Renal cortex interstitium (tissue), 11 donors: ENCODE measurements around the gene POMT1. TPM values are rescaled to one million over a fixed set of nuclear protein-coding genes. Genes with fewer than 3 reads are reported as not detected.

Source experiments
- DNase-seq, 11 donors: peaks; one replicate each; pipeline ENCODE4 v3.0.0-alpha.2; 2013; ENCODE audit warnings: low read depth in 9 of 11, low spot score in 4 of 11; ENCODE audit errors: extremely low read depth in 1 of 11
- polyA plus RNA-seq, 3 donors: library from polyadenylated mRNA; unstranded; fragments of 120-200 nt; gene quantifications; one replicate each; pipeline ENCODE4 v1.2.1, GENCODE V29; 2013; ENCODE audit not compliant: insufficient read length in 3 of 3

The POMT1 gene
- polyA plus RNA-seq, 3 donors, result 34.0 to 52.1 (median 34.5) TPM

DNA sequence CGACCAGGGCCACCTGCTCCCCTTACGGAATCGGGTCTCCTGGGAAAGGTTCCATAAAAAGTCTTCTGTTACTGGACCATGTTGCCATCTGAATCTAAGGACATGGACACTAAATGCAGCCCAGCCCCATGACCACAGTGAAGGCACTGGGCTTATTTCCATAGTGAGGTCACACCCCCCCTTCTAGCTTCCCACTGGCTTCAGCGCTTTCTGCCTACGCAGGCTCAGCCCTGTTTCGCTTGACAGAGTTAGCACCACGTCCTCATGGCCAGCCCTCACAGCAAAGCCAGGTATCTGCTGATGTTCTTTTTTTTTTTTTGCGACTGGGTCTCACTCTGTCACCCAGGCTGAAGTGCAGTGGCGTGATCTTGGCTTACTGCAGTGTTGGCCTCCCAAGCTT lies 14.2 kb downstream of the POMT1 start:
- DNase-seq, result no peak

DNA sequence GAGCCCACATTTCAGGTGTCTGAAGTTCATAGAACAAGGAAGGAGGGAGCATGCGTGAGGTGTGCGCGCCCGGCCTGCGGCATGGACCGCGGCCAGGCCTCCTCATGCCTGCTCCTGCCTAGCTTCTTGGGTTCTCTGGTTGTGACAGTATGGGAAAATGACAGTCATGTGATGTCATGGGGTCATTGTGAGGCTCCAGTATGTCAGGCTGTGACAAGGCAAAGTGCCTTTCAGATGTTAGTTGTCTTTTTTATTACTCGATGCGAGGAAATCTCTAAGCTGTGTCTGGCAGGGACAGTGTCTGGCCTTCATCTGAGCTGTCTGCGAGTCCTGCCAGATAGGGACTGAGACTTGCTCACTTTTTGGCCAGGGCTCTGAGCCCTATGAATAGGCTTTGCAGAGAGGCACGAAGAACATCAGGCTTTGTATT lies 15.1 kb downstream of the POMT1 start:
- DNase-seq, result no peak

DNA sequence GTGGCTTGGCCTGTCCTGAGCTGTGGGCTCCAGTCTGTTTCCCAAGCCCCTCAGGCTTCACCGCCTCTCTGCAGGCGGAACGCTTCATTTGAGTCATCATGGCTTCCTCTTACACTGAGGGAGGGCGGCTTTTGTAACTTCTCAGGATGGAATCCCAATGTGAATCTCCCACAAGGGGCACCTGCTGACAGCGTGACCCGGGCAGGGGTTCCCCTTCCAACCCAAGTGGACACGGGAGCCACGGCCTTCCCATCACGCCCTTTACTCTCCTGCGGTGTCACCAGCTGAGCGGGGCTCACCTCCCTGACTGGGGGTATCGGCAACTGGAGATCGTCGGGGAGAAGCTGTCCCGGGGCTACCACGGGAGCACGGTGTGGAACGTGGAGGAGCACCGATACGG lies 15.8 kb downstream of the POMT1 start:
- DNase-seq, result no peak

DNA sequence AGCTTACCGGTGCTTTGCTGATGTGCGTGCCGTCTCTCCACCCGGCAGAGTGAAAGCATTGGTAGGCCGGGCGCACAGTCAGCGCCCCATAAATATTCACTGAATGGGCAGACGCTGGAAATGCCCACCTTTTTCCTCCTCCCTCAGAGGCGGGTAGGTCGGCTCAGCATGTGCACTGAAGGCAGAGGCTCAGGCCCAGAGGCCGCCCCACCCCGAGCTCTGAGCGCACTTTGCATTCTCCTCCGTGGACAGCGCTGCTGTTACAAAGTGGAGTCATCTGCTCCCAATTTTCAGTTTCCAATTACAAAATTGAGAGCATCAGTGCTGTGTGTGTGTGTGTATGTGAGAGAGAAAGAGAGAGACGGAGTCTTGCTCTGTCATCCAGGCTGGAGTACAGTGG lies 17.8 kb downstream of the POMT1 start:
- no peak for DNase-seq

DNA sequence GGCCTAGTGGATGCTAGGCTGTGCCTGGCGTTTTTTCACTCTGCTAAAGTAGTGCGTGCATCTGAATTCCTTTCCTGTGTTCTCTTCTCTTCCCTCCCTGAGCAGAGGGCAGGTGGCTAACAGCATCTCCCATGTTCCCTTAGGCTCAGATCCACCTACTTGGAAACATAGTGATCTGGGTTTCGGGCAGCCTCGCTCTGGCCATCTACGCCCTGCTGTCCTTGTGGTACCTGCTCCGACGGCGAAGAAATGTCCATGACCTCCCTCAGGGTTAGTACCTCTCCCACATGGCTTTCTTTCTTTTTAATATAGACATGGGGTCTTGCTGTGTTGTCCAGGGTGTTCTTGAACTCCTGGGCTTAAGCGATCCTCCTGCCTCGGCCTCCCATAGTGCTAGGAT lies 18.5 kb downstream of the POMT1 start:
- no peak for DNase-seq

DNA sequence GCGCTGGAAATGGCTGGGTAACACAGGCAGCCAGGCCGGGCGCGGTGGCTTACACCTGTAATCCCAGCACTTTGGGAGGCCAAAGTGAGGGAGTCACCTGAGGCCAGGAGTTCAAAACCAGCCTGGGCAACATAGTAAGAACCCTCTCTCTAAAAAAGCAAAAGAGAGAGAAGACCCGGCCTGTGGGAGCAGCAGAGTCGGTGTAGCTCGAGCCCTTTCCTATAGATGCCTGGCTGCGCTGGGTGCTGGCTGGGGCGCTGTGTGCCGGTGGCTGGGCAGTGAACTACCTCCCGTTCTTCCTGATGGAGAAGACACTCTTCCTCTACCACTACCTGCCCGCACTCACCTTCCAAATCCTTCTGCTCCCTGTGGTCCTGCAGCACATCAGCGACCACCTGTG lies 19.1 kb downstream of the POMT1 start:
- DNase-seq, result no peak

DNA sequence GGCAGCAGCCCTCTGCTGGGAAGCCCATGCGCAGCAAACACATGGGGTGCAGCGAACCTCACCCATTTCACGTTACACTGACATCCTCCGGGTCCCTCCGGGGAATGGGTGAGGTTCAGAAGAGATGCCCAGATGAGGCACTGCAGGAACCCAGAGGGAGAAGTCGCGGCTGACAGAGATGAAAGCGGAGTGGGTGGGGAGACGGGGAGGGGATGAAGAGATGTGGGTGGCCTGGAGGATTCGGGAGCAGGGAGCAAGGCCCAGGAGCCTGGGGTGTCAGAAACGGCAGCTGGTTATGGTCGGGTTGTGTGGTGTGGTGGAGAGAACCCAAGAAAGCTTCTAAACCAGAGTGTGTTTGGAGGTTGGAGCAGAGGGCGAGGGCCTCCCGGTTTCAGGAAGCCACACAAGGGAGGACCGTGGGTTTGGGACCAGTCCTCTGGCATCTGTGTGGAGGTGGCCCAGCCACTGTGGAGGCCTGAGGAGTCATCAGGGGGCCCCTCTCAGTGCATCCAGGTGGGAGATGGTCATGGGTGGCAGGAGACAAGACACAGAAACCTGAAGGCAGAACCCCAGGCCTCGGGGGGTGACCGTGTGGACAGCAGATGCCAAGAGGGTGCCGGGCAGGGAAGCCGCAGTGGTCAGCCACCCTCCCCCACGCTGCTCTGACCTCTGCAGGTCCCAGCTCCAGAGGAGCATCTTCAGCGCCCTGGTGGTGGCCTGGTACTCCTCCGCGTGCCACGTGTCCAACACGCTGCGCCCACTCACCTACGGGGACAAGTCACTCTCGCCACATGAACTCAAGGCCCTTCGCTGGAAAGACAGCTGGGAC lies 19.8 kb downstream of the POMT1 start:
- no peak for DNase-seq

DNA sequence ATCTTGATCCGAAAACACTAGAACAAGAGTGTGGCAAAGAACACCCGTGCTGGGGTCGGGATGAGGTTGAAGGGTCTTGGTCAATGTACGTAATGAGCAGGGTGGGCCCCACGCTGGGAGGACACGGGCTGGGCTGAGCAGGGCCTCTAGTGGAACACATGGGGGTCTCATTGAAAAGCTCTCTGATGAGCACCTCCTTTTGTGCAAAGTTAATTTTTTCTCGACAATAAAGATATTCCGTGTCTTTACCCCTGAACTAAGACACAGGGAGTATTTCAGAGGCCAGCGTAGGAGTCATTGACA lies 20.3 kb downstream of the POMT1 start:
- DNase-seq, result no peak

DNA sequence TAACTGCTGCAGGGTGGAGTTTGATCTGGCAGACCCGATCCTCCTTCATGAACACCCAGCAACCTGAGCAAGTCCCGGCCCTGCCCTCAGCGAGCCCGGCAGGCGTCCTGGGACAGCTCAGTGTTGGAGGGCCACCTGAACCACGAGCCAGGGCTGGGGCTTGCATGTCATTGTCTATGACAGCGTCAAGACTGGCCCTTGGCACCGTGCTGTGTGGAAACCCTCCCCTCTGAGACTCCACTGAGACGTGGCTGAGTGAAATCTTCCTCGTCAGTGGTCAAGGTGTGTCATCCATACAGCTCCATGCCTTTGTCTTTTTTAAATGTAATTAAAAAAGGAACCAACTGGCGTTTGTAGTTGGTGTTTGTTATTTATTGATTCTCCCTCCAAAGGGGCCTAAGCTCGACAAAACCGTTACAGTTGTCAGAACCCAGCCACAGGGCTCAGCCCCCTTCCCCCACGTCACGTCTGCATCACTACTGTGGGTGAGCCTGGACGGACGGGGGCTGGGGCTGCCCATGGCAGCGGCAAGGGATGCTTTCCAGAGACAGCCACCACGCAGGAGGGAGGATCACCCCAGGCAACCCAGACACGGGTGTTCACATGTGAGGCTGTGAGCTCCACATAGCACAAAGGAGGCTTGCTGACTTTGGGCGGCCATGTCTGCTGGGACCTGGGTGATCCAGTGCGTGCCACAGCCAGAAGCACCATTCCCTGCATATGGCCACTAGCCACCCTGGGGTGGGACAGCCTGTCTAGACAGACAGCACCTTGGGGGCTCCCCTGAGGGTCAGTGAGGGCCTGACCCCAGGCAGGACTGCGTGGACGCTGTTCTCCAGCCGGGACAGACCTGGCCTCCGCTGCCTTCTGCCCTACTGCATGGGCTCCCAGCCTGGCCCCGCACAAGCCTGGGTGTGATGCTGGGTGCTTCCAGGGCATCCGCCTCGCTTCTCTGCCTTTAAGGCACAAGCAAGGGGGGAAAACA lies 21.0 kb downstream of the POMT1 start:
- no peak for DNase-seq

DNA sequence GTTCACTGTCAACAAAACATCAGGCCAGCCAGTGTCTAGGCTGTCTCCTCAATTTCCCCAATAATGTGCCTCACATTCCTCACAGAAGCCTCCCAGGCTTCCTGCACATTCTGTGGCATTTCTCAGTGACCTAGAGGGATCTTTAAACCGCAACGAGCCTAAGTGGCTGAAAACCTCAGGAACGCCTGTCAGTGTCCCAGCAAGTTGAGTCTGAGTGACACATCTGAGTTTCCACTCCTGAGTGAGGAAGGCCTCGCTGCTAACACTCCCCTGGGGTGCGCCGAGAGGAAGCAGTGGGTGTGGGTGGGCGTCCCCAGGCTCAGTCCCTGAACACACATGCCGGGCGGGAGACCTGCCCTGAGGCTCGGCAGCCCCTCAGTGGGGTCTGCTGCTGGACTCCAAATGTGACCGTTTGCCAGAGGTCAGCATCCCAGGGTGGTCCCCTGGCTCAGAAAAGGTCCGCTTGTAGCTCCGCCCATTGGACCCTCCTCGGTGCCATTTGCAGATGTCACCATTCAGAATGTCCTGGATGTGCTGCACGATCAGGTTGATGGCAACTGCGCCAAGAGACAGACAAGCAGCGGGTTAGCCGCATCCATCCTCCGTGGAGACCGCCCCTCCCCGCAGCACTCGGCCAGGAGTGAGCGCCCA lies 22.1 kb downstream of the POMT1 start:
- no peak for DNase-seq

DNA sequence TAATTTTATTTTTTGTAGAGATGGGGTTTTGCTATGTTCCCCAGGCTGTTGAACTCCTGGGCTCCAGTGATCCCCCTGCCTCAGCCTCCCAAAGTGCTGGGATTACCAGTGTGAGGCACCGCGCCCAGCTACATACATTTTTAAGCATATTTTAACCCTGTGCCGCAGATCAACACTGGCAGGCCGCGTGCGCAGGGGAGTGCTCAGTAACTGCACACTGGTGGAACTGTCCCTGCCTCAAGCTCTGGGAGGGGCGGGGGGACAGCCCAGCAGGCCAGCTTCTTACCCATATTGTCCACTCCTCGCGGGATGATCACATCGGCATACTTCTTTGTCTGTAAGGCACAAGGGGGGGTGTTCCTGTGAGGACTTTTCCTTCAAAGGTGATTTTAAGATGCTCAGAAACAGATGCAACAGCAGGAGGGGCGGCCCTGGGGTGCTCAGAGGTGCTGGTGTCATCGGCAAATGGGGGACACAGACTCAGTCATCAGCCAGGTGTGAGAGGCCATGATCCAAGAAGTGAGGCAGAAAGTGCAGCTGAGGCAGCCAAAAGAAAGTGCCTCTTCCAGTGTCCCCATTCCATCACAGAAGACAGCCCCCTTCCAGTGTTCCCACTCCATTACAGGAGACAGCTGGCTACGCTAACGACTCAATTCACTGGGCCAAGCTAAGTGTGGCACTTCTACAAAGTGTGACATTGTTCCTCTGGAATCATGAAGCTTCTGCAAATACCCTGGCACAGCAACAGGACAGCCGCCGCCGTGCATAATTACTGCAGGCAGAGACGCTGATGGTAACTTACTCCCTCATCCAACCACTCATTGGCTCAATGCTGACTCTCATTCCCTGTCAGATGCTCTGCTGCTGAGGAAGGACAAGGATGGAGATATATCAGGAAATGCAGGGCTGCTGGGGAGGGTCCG lies 23.2 kb downstream of the POMT1 start:
- no peak for DNase-seq

DNA sequence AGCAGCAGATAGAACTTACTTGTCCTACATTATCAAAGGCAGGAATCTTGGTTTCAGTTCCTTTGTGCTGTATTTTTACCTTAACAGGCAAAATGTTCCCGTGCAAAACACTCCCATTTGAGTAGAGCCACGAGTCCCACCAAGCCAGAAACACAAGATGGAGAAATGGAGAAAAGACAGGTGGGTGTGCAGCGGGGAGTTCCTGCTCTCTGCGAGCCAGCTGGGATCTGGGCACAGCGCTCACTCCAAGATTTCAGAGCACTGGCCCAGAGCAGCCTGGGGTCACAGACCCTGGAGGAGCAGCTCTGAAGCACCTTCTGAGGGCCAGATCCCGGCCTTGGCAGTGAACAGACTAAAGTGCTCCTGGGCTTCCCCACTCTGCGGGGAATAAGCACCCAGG lies 25.5 kb downstream of the POMT1 start:
- no peak for DNase-seq

DNA sequence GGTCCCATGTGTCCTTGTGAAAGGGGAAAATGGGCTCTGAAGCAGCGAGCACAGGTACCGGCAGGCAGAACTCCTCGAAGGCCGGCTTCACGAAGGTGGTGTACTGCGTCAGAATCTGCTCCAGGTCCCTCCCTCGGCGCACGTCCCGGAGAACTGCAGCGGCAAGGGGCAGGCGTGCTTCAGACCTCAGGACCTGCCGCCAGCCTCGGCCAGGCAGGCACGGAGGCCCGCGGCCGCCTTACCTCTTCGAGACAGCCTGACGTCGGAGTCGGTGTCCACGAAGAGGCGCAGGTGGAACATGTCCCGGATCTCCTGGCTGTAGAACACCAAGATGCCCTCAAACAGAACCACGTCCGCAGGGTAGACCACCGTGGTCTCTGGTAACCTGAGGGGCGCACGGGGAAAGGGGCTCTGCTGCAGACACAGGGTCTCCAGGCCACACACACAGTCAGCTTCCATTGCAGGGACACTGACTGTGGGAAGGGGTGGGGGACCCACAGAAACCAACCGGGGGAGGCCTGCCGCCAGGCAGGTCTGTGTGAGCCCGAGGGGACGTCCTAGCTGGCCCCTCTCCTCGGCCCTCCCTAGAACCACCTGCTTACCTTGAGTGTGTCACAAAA lies 26.3 kb downstream of the POMT1 start:
- DNase-seq, result no peak

DNA sequence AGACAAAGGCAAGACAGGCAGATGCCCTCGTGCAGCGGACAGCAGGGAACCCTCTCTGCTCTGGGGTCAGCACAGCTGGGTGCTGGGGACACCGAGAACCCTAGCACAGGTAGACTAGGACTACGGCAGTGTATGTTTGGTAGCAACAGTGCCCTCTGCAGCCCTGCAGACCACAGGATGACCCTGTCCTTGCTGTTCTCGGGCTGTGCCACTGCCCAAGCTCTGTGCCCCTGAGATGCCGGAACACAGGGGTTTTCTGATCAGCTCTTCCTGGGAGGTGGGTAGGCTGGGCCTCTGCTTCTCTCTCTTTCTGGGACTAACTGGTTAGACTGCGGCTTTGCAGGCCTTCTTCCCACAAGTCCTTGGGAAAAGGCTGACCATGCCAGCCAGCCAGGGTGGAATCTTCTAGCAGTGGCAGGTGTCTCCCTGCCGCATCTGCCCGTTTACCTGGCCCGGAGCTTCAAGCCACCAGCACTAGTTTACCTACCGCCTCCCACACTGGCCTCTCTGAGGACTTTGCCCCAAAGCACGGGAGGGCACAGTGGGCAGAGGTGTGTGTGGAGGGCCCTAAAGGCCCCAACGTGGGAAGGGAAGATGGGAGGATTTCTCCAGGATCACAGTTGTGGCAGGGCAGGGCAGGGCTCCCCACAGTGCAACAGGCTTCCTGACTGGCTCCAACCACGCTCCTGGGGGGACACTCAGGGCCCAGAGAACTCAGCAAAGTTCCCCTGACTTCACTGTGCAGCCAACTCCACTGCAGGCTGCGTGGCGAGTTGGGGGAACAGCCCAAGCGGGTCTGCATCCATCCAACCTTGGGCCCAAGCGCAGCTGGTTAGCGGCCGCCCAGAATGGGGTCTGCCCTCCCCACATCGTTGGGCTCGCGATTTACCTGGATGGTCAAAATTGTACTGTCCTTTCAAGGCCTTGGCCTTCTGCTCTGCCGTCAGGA lies 27.2 kb downstream of the POMT1 start:
- no peak for DNase-seq

DNA sequence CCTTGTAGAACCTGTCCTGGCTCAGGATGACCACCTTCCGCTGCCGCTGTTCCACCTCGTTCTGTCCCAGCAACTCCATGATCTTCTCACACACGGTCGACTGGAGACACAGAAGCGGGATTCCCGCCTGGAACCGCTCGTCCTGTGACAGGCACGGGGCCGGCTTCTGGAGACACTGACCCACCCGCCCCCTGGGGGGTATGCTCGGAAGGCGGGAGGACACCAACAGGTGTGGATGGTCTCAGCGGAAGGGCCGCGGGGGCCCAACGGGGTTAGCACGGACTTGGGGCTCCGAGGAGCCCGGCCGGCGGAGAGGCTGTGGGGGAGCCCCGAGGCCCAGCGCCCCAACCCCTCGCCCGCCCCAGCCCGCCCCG lies 27.8 kb downstream of the POMT1 start:
- DNase-seq, result peak in 1 of 11 donors; percentile 38

DNA sequence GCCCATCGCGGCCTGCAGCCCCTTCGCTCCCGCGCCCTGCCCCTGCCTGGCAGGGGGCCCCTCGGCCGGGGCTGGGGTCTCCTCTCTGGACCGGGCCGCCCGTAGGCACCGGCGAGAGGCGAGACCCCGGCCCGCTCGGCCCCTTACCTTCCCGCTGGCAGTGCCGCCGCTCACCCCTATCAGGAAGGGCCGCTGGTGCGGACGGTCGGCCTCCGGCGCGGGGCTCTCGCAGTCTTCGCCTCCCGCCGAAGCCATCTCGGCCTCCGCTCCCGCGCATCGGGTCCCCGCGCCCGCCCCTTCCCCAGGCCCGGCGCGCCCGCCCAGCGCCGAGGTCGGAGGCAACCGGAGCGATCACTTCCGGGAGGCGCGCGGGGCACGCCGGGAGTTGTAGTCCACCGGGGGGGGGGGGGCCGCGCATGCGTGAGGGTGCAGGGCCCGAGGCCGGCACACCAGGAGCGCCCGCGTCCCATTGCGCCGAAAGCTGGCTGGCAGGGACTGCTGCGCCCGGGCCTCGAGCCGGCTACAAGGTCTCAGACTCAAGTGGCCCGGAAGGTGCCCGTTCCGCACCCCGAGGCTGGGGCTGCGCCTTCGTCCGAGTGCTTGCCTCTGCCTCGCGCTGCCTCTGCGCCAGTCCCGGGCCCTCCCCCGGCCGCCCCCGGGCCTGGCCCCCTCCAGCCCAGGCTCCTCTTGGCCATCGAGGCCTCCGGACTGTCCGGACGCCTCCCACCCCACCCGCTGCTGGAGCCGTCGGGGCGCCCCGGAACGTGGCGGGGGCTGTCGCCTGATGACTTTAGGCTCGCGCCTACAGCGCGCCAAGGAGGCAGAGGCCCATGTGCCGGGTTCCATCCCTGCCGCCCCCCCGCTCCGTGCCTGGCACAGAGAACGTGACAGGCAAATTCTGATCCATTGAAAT lies 28.5 kb downstream of the POMT1 start, which contains the start of gene UCK1:
TSS of gene UCK1 (minus strand) at position 344 of the 913 bp plus-strand sequence. CDS start at position 255, 89 bp downstream.
- peak in 10 of 11 donors; percentile 41 to 83 (median 74) for DNase-seq
